Right renal cortex interstitium (tissue), 3 donors: ENCODE measurements around the gene CRIP2. TPM values are rescaled to one million over a fixed set of nuclear protein-coding genes. Genes with fewer than 3 reads are reported as not detected.

ENCODE experiments used
- DNase-seq, 3 donors: peaks; one replicate each; pipeline ENCODE4 v3.0.0-alpha.2; 2013; ENCODE audit warnings: low read depth in 3 of 3, low spot score in 2 of 3
- polyA plus RNA-seq, 3 donors: library from polyadenylated mRNA; unstranded; fragments of 120-200 nt; gene quantifications; one replicate each; pipeline ENCODE4 v1.2.1, GENCODE V29; 2013; ENCODE audit not compliant: insufficient read length in 3 of 3

The CRIP2 gene
- polyA plus RNA-seq, 3 donors: 91.5 to 120 (median 109) TPM

DNA sequence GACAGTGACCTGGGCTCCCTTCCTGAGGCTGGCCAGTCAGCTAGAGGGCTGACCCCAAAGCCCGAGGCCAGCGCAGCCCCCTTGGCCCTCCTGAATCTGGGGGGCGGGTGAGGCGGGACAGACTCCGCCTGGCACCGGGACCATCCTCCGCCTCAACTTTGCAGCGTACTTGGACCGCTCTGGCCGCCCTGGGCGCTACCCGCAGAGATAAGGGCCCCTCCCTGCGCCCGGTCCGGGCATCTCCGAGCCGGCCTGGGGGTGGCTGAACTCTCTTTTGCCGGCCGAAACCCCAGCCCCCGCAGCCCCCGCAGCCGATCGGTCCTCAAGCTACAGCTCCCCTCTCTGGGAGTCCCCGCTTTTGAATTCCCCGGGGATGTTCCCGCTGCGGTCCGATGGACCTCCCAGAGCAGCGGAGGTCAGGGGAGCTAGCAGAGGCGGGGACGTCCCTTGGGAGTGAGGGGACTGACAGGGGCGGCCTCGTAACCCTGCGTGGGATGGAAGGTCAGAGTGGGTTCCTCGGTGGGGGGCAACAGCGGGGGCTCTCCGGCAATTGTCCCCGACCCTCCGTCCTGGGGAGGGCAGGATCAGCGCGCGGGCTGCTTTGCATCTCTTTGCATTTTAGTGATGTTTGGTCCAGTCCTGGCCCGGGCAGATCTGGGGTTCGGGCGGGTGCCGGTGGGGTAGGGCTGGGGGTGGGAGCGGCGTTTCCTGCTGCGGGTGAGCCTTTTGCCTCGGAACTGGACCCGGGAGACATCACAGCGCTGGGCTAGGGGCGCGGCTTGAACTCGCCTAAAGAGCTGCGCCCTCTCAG, 11.7 kb downstream of the CRIP2 start, which contains the start of gene CRIP1:
Gene CRIP1 (plus strand): TSS at position 724 of the 811 bp plus-strand sequence. CDS start 374 bp downstream, outside the sequence.
- DNase-seq: no peak

DNA sequence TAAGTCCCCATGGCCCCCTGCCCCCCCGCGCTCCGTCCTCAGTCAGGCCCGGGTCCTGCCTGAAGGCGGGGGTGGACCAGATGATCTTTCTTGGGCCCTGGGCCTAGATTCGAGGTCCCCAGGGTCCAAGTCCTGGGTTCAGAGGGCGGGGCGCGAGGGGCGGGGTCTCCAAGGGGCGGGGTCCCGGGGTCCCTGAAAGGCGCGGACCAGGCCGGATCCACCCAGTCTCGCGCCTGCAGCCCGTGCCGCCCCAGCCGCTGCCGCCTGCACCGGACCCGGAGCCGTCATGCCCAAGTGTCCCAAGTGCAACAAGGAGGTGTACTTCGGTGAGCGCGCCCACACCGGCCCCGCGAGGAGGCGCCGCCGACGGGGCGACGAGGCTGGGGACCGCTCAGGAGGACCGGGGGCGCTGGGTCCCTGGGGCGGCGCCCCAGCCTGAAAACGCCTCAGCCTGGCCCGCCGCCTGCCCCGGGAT, 12.4 kb downstream of the CRIP2 start:
- DNase-seq: no peak

DNA sequence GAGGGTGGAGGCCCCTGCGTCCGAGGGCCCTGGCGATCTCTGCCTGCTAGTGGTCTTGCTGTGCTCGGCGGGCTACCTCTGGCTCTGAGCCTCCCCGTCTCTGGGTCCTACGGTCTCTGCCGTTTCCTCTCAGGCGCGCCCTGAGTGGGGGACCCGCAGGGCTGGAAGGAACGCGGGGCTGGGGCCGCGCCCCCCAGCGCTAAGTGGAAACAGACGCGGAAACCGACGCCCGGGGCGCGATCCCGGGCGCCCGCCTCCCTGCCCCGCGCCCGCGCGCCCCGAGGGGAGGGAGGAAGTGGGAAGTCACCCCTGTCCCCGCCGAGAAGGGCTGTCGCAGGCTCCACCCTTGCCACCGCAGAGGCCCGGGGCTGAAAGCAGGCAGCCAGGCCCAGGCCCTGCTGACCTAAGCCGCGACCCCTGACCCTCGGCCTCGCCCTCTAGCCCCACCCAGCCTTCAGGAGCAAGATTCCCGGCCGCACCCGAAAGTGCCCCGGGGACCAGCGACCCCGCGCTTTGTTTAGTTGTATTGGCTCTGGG, 12.9 kb downstream of the CRIP2 start:
- DNase-seq: no peak

DNA sequence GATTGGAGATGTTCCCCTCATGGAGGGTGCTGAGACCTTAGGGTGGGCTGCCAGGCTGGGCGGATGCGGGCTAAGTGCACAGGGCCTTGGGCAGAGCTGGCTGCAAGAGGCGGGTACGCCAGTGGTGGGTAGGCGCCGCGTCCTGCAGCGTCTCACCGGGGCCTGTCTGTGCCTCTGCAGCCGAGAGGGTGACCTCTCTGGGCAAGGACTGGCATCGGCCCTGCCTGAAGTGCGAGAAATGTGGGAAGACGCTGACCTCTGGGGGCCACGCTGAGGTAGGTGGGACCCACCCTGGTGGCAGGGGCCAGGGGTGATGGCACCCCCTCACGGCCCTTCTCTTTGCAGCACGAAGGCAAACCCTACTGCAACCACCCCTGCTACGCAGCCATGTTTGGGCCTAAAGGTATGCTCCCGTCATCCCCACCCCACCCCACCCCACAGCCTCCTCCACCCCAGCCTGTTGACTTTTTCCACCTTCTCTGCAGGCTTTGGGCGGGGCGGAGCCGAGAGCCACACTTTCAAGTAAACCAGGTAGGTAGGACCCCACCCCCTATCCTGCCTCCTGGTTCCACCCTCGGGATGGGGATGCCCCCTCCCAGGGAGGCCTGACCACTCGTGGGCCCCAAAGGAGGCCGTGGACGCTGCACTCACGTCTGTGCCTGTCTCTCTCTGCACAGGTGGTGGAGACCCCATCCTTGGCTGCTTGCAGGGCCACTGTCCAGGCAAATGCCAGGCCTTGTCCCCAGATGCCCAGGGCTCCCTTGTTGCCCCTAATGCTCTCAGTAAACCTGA, 13.6 kb downstream of the CRIP2 start:
- no peak for DNase-seq

DNA sequence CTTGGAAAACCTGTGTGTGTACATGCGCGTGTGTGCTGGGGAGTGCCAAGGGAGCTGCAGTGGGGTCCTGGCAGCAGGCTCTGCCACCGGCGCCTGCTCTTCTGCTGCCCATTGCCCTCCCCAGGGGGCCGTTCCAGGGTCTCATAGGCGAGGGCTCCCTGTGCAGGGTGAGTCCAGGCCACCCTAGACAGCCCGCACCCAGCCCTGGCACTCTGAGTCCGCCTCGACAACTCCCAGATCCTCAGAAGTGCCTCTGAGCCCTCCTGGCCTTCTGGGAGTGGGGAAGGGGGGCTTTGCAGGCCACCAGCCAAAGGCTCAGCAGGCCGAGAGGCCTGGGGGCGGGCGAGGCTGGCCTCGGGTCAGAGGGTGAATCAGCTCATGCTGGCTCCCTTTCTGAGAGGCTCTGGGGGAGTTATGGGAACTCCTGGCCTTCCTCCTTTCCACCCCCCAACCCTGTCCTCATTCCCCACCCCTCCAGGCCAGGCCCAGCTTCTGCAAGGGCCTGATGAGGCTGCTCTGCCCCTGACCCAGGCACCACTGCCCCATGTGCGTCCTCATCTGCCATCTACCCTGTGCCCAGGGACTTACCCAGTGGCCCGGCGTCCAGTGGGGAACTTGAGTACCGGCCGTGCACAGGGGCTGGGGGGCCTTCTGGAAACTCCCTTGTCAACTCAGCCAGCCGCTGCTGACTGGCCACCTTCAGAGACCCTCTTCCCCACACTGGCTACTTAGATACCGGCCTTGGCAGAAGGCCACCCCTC, 14.3 kb downstream of the CRIP2 start:
- no peak for DNase-seq

DNA sequence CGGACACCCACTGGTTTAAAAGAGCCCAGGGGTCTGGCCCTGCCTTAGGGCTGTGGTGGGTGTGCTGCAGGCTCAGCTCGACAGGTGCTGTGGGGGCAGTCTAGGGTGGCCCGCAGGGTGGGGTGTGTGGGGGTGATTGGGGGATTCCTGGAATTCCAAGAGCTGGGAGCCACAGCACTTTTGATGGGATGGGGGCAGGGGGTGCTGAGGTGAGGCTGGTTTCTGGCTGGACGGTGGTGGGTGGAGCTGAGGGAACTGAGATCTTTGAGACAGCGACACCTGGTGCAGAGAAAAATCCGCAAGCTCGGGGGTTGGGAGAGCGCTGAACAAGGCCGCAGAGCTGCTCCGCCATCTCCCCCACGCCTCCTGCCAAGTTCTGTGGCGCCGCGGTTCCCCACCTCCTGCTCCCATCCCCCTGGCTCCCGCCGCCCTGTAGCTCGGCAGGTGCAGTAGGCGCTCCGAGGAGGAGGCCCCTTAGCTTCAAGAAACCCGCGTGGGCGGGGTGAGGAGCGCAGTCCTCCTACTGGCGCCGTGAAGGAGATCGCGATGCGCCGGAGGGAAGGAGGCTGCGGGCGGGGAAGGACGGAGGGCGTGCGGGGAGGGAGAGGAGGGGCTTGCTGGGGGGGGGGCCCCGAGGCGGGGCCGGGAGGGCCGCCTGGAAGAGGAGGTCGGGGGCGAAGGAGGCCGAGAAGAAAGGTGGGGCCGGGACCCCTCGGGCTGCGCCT, 15.1 kb downstream of the CRIP2 start:
- peak; percentile 86 to 89 (median 87) for DNase-seq

DNA sequence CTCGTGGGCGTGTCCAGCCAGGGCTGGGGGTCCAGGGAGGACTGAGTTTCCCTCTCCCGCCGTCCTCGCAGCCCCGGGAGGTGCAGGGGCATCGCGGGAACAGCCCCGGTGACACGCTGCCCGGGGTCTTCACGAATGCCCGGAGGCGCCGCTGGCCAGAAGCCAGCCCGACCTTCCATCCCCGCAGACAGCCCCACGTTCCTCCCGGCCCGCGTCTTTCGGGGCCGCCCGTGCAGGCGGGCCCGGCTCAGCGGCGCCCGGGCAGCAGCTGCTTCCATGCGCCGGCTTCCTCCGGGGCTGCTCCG, 15.6 kb downstream of the CRIP2 start:
- DNase-seq: no peak

DNA sequence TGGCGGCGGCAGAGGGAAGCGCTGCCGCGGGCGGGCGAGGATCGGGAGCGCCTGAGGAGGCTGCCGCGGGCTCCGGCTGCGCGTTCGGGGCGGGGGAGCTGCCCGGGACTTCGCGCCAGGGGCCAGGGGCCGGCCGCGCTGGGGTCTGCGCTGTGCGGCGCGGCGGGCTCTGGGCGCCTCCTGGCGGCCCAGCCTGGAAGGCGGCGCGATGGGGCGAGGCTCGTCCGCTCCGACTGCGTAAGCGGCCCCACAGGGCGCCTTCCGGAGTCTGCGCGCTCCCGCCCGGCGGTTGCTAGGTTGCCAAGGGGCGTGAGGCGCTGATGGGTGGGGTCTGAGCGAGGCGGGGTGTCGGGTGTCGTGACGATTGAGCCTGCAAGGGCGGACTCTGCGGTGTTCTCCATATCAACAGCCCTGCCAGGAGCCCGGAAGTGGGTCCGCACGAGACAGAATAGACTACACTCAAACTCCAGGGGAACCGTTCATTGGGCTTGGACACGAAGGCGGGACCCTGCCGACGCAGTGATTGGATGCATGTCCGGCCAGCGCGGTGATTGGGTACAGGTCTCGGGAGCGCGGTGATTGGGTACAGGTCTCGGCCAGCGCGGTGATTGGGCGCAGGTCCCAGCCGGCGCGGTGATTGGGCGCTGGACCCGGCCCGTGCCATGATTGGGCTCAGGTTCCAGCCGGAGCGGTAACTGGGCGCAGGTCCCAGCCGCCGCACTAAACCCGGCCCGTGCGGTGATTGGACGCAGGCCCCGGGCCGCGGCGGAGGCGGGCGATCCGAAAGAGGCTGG, 16.1 kb downstream of the CRIP2 start, which contains the start of gene TEDC1:
Gene TEDC1 (plus strand): TSS at position 675 of the 794 bp plus-strand sequence. CDS start 130 bp downstream, outside the sequence.
- peak; percentile 97 to 99 (median 99) for DNase-seq

DNA sequence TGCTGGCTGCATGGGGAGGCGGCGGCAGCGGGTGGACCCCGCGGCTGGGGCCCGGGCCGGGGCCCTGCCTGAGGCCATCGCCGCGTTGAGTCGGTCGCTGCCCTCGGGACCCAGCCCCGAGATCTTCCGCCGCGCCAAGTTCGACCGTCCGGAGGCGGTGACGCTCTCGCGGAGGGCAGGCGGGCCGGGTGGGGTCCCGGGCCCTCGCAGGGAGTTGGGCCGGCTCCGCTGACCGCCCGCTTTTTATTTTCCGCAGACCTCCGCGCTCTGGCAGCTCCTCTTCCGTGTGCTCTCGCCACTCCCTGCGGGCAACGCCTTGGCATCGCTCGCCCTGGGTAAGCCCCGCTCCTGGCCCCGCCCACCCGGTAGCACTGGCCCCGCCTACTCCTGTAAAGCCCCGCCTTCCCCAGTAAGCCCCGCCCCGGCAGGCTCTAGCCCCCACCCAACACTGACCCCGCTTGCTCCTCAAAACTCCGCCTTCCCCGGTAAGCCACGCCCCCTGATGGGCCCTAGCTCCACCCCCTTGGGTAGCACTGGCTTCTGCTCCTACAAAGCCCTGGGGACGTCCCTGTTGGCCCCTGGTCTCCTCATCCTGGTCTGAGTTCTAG, 16.8 kb downstream of the CRIP2 start:
- DNase-seq: no peak

DNA sequence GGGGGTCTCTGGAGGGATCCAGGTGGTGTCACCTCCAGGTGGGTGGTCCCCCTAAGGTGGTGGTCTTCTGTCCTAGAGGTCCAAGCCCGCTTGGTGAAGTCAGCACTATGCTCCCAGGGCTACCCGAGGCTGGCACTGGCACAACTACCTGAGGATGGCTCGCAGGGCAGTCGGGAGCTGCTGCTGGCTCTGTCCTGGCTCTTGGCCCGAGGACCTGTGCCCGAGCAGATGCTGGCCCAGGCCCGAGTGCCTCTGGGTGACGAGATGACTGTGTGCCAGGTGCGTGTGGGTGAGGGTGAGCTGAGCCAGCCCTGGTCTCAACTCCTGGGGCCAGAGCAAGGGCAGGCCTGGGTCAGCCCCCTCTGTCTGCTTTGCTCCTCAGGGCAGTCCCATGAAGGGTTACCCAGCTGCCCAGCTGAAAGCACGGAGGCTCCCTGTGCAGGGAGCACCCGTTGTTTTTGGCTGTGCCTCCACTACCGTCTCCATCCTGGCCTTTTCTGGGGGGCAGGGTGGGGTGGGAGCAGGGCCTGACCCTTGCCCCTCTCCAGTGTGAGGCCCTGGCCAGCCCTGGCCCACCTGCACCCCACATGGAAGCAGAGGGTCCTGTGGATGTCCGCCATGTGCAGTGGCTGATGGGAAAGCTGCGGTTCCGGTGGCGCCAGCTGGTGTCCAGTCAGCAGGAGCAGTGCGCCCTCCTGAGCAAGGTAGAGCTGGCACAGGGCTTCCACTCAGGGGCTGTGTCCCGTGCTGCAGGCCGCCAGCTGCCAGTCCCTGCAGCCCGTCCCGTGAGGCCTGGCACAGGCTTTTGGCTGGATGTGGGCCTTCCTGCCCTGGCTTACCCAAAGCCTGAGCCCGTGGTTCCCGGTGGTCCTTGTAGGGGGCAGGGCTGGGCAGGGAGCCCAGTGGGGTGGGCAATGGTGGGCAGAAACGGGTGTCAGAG, 17.7 kb downstream of the CRIP2 start:
- no peak for DNase-seq

DNA sequence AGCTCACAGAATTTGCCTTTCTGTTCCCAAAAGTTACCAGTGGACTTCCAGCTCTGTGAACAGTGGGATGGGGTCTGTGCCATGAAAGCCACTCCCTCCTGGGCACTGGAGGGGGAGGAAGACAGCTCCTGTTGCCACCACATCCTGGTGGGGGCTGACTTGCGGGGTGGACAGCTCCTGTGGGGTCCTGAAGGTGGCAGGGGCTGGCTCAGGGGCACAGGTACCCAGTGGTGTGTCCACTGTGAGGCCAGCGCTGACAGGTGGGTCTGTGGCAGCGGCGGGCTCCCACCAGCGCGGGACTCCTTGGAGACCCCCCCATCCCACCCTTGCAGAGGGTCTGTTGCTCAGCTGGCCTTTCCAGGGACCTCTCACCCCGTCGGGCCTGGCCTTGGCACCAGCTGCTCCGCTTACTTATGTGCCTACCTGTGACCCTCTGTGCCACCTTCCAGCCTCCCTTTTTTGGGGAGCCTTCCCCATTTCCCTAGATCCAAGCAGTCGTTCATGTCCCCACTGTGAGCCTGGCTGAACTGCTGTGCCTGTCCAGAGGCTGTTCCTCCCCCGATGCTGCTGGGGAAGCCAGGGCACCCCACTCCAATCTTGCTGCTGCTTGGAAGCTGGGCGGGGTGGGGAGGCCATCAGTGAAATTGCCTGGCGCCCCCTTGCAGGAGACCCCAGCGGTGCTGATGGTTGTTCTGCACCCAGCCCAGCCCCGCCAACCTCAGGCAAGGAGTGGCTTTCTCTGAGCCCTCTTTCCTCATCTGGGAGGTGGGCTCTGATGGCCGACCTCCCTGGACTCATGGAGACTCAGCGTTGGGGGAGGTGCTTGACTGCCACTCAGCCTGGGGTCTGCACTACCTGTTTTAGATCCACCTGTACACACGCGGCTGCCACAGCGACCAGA, 18.6 kb downstream of the CRIP2 start:
- DNase-seq: no peak

DNA sequence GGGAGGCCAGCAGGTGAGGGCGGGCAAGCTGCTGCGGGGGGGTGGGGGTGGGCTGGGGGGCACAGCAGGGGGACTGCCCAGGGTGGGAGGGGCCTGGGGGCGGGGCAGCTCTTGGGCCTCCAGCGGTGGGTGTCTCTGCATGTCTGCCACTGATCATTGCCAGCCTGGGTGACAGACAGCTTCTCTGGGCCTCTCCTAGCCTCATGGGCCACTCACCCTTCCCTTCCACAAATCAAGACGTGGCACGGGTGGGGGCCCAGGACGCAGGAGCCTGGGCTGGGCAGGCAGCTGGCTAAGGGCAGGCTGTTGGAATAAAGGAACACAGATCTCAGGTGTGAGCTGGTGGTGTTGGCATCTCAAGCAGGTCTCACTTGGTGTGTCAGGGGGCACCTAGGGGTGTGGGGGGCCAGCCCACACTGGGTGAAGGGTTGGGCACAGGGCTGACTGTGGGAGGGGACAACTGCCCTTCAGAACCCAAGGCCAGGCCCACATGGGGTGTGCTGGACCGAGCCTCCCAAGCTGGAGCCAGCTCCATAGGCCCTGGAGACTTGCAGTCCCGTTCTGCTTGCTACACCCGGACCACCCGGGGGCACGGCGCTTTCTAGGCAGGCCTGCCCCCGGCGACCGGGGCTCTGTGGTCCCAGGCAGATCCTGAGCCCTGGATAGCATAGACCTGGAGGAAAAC, 19.4 kb downstream of the CRIP2 start:
- DNase-seq: no peak

DNA sequence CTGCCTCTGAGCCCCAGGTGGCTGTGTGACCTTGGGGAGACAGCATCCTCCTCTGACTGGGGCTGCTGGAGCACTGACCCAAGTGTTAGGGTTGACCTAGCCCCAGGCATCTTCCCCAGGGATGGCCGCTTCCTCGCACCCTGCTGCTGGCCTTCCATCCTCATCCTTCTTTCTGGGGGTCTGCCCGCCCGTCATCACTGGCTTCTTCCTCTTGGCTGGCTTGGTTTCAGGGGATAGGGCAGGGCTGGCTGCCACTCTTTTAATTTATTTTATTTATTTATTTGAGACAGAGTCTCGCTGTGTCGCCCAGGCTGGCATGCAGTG, 19.9 kb downstream of the CRIP2 start:
- DNase-seq: no peak

DNA sequence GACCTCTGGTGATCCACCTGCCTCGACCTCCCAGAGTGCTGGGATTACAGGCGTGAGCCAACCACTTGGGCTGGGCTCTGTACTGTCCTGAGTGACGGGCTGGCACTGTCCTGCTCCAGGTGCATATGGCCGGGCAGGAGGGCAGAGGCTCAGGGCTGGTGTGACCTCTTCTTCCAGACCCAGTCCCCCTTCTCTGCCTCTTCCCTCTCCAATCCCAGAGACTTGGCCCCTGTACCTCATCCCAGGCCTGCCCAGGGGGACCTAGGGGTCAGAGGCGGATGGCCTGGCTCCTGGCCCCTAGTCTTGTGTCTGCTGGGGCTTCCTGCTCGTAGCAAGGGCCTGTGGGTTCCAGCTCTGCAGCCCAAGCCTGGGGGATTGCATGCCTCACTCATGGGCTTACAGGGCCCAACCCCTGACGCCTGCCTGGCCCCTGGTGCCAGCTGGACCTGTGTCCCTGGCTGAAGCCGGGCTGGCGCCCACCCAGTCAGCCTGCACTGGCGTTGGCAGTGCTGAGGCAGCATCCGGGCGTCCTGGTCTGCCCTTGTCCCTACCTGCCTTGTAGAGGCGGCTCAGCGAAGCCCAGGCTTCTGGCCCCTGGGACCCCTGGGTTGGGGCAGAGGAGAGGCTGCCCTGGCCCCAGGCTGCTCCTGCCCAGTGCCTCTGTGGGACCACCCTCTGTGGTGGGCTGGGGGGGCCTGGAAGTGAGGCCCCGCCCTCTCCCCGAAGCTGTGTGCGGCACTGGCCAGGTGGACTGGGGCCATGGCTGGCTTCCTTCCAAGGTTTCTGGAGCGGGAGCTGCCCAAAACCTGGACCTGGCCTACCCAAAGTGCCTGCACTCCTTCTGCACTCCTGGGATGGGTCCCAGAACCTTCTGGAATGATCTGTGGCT, 20.7 kb downstream of the CRIP2 start:
- no peak for DNase-seq
